Measurements from ENCODE around the gene CALCOCO2. TPM values are rescaled to one million over a fixed set of nuclear protein-coding genes. Genes with fewer than 3 reads are reported as not detected.

CALCOCO2 gene
- total RNA-seq, 2 experiments from 2014 or later, result 15.3 to 64.5 TPM

- ChIA-PET CTCF (ENCODE audit: unreplicated experiment) (no interaction called here), POLR2A (no interaction called here)
- Histone ChIP-seq H2AFZ (ENCODE audit: low read length) (no peak overlapping the region), H3K36me3 (ENCODE audit: insufficient read depth, low read length) (no peaks in the 10 kb centered on the region), H3K9me3 (ENCODE audit: low read length) (no peaks in the 10 kb centered on the region), H3K4me3 (ENCODE audit: low read depth, low read length, poor library complexity, severe bottlenecking) (no peak overlapping the region), H3K27ac (ENCODE audit: low read depth, low read length, poor library complexity, severe bottlenecking) (no peak overlapping the region), H3K4me2 (ENCODE audit: low read length) (no peak overlapping the region), H3K79me2 (ENCODE audit: insufficient read depth, low read depth, low read length) (no peaks in the 10 kb centered on the region), H3K9me2 (ENCODE audit: insufficient read depth, low read length) (no peaks in the 10 kb centered on the region), H3K4me1 (ENCODE audit: insufficient read depth, low read length, poor library complexity, severe bottlenecking) (no peaks in the 10 kb centered on the region), H4K20me1 (ENCODE audit: insufficient read depth, low read length) (no peaks in the 10 kb centered on the region)
- DNase-seq (ENCODE audit: low spot score), result no peak
- TF ChIP-seq, protein P1, sequence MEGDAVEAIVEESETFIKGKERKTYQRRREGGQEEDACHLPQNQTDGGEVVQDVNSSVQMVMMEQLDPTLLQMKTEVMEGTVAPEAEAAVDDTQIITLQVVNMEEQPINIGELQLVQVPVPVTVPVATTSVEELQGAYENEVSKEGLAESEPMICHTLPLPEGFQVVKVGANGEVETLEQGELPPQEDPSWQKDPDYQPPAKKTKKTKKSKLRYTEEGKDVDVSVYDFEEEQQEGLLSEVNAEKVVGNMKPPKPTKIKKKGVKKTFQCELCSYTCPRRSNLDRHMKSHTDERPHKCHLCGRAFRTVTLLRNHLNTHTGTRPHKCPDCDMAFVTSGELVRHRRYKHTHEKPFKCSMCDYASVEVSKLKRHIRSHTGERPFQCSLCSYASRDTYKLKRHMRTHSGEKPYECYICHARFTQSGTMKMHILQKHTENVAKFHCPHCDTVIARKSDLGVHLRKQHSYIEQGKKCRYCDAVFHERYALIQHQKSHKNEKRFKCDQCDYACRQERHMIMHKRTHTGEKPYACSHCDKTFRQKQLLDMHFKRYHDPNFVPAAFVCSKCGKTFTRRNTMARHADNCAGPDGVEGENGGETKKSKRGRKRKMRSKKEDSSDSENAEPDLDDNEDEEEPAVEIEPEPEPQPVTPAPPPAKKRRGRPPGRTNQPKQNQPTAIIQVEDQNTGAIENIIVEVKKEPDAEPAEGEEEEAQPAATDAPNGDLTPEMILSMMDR (conservative IDR thresholded peaks at IDR 0.05; ENCODE audit: low read length), result no peak
- TF ChIP-seq EZH2phosphoT487 (IDR thresholded peaks at IDR 0.05; ENCODE audit: borderline replicate concordance, low read depth, low read length), result no peak
- intact Hi-C loops (cut with micrococcal nuclease; ENCODE audit: unreplicated experiment), result loop anchor here (5.0 to 10.0 kb wide), 2 partner anchors 84 to 132 kb away; partner anchors contain the start of genes HOXB13, PRAC1 and PRAC2
- BruUV-seq (replicated peaks), result no TSS peak
Measured at GRCh38 chr17:48809182-48809581, 21.7 kb upstream of the CALCOCO2 start.

- no peaks in the 10 kb centered on the region for H3K9me3 ChIP-seq (ENCODE audit: low read length)
- ChIA-PET POLR2A (no interaction called here), CTCF (ENCODE audit: unreplicated experiment) (interaction anchor here (1.0 kb wide), 1 partner anchor 67 kb away, joined by 3 read pairs; no protein-coding TSS in a partner anchor)
- H3K27ac ChIP-seq (ENCODE audit: low read depth, low read length, poor library complexity, severe bottlenecking), result no peak overlapping the region
- no peaks in the 10 kb centered on the region for H4K20me1 ChIP-seq (ENCODE audit: insufficient read depth, low read length)
- no peaks in the 10 kb centered on the region for H3K9me2 ChIP-seq (ENCODE audit: insufficient read depth, low read length)
- H3K4me3 ChIP-seq (ENCODE audit: low read depth, low read length, poor library complexity, severe bottlenecking), result no peak overlapping the region
- BruUV-seq (replicated peaks), result no TSS peak
- H3K4me2 ChIP-seq (ENCODE audit: low read length), result no peak overlapping the region
- no peak overlapping the region for H2AFZ ChIP-seq (ENCODE audit: low read length)
- H3K79me2 ChIP-seq (ENCODE audit: insufficient read depth, low read depth, low read length), result no peaks in the 10 kb centered on the region
- H3K4me1 ChIP-seq (ENCODE audit: insufficient read depth, low read length, poor library complexity, severe bottlenecking), result no peaks in the 10 kb centered on the region
- no peak for TF ChIP-seq EZH2phosphoT487 (IDR thresholded peaks at IDR 0.05; ENCODE audit: borderline replicate concordance, low read depth, low read length)
- TF ChIP-seq, protein P1 (conservative IDR thresholded peaks at IDR 0.05; ENCODE audit: low read length), result no peak
- H3K36me3 ChIP-seq (ENCODE audit: insufficient read depth, low read length), result no peaks in the 10 kb centered on the region
- intact Hi-C loops (cut with micrococcal nuclease; ENCODE audit: unreplicated experiment), result no loop called here
- DNase-seq (ENCODE audit: low spot score), result no peak
Measured at GRCh38 chr17:48812001-48812400, 18.8 kb upstream of the CALCOCO2 start.

- TF ChIP-seq, protein P1 (conservative IDR thresholded peaks at IDR 0.05; ENCODE audit: low read length), result peak; percentile 83
- no peak for TF ChIP-seq EZH2phosphoT487 (IDR thresholded peaks at IDR 0.05; ENCODE audit: borderline replicate concordance, low read depth, low read length)
- ChIA-PET POLR2A (interaction anchor here (0.7 kb wide), 1 partner anchor 1939 kb away, joined by 3 read pairs; no protein-coding TSS in a partner anchor), CTCF (ENCODE audit: unreplicated experiment) (interaction anchor here (0.6 kb wide), 1 partner anchor 688 kb away, joined by 5 read pairs; no protein-coding TSS in a partner anchor)
- Histone ChIP-seq H4K20me1 (ENCODE audit: insufficient read depth, low read length) (no peaks in the 10 kb centered on the region), H3K4me1 (ENCODE audit: insufficient read depth, low read length, poor library complexity, severe bottlenecking) (peaks cover 2% of the 10 kb centered on the region), H3K9me2 (ENCODE audit: insufficient read depth, low read length) (no peaks in the 10 kb centered on the region), H2AFZ (ENCODE audit: low read length) (no peak overlapping the region), H3K9me3 (ENCODE audit: low read length) (no peaks in the 10 kb centered on the region), H3K36me3 (ENCODE audit: insufficient read depth, low read length) (no peaks in the 10 kb centered on the region), H3K4me2 (ENCODE audit: low read length) (no peak overlapping the region), H3K79me2 (ENCODE audit: insufficient read depth, low read depth, low read length) (no peaks in the 10 kb centered on the region), H3K27ac (ENCODE audit: low read depth, low read length, poor library complexity, severe bottlenecking) (no peak overlapping the region), H3K4me3 (ENCODE audit: low read depth, low read length, poor library complexity, severe bottlenecking) (no peak overlapping the region)
- peak; percentile 61 for DNase-seq (ENCODE audit: low spot score)
- intact Hi-C loops (cut with micrococcal nuclease; ENCODE audit: unreplicated experiment), result loop anchor here (1.0 kb wide), 1 partner anchor 65 kb away; no protein-coding TSS in a partner anchor
- no TSS peak for BruUV-seq (replicated peaks)
Measured at GRCh38 chr17:48814504-48814903, 16.3 kb upstream of the CALCOCO2 start.

Data from OCI-LY7 (cell line).